Measurements from ENCODE around the gene FAM136A.

The FAM136A gene

DNA sequence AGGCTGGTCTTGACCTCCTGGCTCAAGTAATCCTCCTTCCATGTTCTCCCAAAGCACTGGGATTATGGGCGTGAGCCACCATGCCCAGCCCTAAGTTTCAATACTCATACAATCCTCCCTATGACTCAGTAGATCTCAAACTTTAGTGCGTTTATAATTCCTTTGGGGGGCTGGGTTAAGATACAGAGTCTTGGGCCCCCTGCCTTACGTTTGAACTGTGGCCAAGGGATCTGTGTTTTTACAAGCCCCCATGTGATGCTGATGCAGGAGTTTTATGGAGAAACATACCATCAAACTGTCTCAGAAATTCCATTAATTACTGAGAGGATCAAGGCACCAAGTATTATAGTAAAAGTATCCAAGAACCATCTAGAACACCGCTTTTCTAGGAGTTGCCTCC lies 38.2 kb upstream of the FAM136A start:
- TF ChIP-seq, protein P1, sequence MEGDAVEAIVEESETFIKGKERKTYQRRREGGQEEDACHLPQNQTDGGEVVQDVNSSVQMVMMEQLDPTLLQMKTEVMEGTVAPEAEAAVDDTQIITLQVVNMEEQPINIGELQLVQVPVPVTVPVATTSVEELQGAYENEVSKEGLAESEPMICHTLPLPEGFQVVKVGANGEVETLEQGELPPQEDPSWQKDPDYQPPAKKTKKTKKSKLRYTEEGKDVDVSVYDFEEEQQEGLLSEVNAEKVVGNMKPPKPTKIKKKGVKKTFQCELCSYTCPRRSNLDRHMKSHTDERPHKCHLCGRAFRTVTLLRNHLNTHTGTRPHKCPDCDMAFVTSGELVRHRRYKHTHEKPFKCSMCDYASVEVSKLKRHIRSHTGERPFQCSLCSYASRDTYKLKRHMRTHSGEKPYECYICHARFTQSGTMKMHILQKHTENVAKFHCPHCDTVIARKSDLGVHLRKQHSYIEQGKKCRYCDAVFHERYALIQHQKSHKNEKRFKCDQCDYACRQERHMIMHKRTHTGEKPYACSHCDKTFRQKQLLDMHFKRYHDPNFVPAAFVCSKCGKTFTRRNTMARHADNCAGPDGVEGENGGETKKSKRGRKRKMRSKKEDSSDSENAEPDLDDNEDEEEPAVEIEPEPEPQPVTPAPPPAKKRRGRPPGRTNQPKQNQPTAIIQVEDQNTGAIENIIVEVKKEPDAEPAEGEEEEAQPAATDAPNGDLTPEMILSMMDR (IDR thresholded peaks at IDR 0.05; ENCODE audit: insufficient read depth, low read depth, low read length, missing control alignments), result no peak
- no peak for DNase-seq (ENCODE audit: low read depth)
- H3K4me3 ChIP-seq (ENCODE audit: low read depth, low read length), result no peak overlapping the region

- no peak for DNase-seq (ENCODE audit: low read depth)
- no peak overlapping the region for H3K4me3 ChIP-seq (ENCODE audit: low read depth, low read length)
- TF ChIP-seq, protein P1 (IDR thresholded peaks at IDR 0.05; ENCODE audit: insufficient read depth, low read depth, low read length, missing control alignments), result no peak
These were observed 34.7 kb upstream of the FAM136A start for GRCh38 chr2:70336552-70336951.

- TF ChIP-seq, protein P1 (IDR thresholded peaks at IDR 0.05; ENCODE audit: insufficient read depth, low read depth, low read length, missing control alignments), result no peak
- H3K4me3 ChIP-seq (ENCODE audit: low read depth, low read length), result no peak overlapping the region
- no peak for DNase-seq (ENCODE audit: low read depth)
These were observed 29.1 kb upstream of the FAM136A start for GRCh38 chr2:70331012-70331411.

- no peak overlapping the region for H3K4me3 ChIP-seq (ENCODE audit: low read depth, low read length)
- DNase-seq (ENCODE audit: low read depth), result no peak
- TF ChIP-seq, protein P1 (IDR thresholded peaks at IDR 0.05; ENCODE audit: insufficient read depth, low read depth, low read length, missing control alignments), result no peak
These were observed 28.6 kb upstream of the FAM136A start for GRCh38 chr2:70330476-70330875.

DNA sequence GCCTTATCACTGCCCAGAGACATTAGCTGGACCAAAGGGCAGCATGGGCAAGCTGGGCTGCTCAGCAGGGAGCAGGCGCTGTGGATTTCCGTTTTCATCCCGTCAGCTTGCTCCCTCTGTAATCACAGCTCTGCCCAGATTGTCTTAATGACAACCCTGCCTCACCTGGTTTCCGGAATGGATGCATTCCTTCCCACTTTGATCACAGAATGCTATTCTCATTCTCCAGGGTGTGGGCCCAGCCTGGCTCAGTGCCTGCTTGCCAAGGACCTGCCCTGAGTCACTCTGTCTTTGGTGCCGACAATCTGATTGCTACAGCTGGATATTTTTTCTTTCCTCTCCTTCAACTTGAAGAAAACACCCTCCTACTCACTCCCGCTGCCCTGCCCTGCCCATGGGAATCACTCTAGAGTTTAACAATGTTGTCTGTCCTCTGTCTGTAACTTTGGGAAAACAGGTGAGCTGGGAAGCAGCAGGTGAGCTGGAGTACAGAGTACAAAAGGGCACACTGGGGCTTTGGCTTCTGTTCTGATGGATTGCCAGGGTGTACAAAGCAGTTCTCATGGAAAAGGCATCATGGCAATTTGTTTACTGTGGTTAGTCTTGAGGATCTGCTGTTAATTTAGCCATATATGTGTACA lies 27.2 kb upstream of the FAM136A start:
- no peak overlapping the region for H3K4me3 ChIP-seq (ENCODE audit: low read depth, low read length)
- TF ChIP-seq, protein P1 (IDR thresholded peaks at IDR 0.05; ENCODE audit: insufficient read depth, low read depth, low read length, missing control alignments), result no peak

GRCh38 chr2:70325875-70326274 lies 24.0 kb upstream of the FAM136A start:
- DNase-seq (ENCODE audit: low read depth), result no peak
- H3K4me3 ChIP-seq (ENCODE audit: low read depth, low read length), result no peak overlapping the region
- TF ChIP-seq, protein P1 (IDR thresholded peaks at IDR 0.05; ENCODE audit: insufficient read depth, low read depth, low read length, missing control alignments), result no peak

More for the DNA sequence above, 27.2 kb upstream of the FAM136A start:
- DNase-seq (ENCODE audit: low read depth), result no peak

GRCh38 chr2:70322518-70322917 lies 20.7 kb upstream of the FAM136A start:
- TF ChIP-seq, protein P1 (IDR thresholded peaks at IDR 0.05; ENCODE audit: insufficient read depth, low read depth, low read length, missing control alignments), result no peak
- H3K4me3 ChIP-seq (ENCODE audit: low read depth, low read length), result no peak overlapping the region
- no peak for DNase-seq (ENCODE audit: low read depth)

Data from GM12865 (cell line).